ENCODE data around the gene BTBD6.

The BTBD6 gene

GRCh38 chr14:105204206-105204930, 44.0 kb upstream of the BTBD6 start:
- TF ChIP-seq CTCF (IDR thresholded peaks at IDR 0.05; ENCODE audit: poor library complexity, severe bottlenecking): no peak
- no peak overlapping the region for H3K4me3 ChIP-seq (ENCODE audit: severe bottlenecking)
- H3K27ac ChIP-seq (ENCODE audit: poor library complexity, severe bottlenecking): no peak overlapping the region
- H3K27me3 ChIP-seq (ENCODE audit: insufficient read depth, poor library complexity, severe bottlenecking): no peaks in the 10 kb centered on the region
- no peak for DNase-seq (ENCODE audit: low spot score)
- H3K4me1 ChIP-seq (ENCODE audit: insufficient read depth, poor library complexity, severe bottlenecking): peaks cover 9% of the 10 kb centered on the region
- H3K36me3 ChIP-seq (ENCODE audit: low read depth): no peaks in the 10 kb centered on the region
- H3K9me3 ChIP-seq (ENCODE audit: severe bottlenecking): no peaks in the 10 kb centered on the region
- ATAC-seq (ENCODE audit: low read depth): peak; percentile 62

GRCh38 chr14:105204931-105205672, 43.2 kb upstream of the BTBD6 start:
- no peaks in the 10 kb centered on the region for H3K9me3 ChIP-seq (ENCODE audit: severe bottlenecking)
- peaks cover 9% of the 10 kb centered on the region for H3K4me1 ChIP-seq (ENCODE audit: insufficient read depth, poor library complexity, severe bottlenecking)
- no peak for TF ChIP-seq CTCF (IDR thresholded peaks at IDR 0.05; ENCODE audit: poor library complexity, severe bottlenecking)
- H3K27ac ChIP-seq (ENCODE audit: poor library complexity, severe bottlenecking): no peak overlapping the region
- no peaks in the 10 kb centered on the region for H3K27me3 ChIP-seq (ENCODE audit: insufficient read depth, poor library complexity, severe bottlenecking)
- ATAC-seq (ENCODE audit: low read depth): peak; percentile 3
- no peak for DNase-seq (ENCODE audit: low spot score)
- no peak overlapping the region for H3K4me3 ChIP-seq (ENCODE audit: severe bottlenecking)
- H3K36me3 ChIP-seq (ENCODE audit: low read depth): no peaks in the 10 kb centered on the region

DNA sequence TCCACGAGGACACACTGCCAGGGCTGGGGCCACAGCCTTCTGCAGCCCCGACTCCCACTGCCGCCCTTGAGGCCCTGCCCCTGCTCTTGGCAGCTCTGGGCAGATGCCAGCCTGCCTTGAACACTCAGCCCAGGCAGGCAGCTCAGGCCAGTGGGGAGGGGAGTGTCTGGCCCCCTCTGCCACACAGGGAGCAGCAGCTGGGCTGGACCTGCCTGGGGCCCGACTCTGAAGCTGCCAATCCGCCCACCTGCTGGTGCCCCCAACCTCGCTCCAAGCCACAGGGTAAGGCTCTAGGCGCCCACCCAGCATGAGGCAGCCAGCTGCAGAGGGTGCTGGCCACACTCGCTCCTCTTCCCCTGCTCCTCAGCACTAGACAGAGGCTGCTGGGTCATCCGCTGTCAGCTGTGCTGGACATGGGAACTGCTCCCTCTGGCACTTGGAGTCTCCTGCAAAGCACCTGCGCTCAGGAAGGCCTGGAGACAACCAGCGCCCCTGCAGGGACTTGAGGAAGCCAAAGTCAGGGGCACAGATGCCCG, 42.6 kb upstream of the BTBD6 start:
- Histone ChIP-seq H3K9me3 (ENCODE audit: severe bottlenecking) (no peaks in the 10 kb centered on the region), H3K27ac (ENCODE audit: poor library complexity, severe bottlenecking) (no peak overlapping the region)
- ATAC-seq (ENCODE audit: low read depth): peak; percentile 5; the same call in 2 of the 3 replicates

GRCh38 chr14:105206873-105207272, 41.5 kb upstream of the BTBD6 start:
- no peak for TF ChIP-seq CTCF (IDR thresholded peaks at IDR 0.05; ENCODE audit: poor library complexity, severe bottlenecking)
- Histone ChIP-seq H3K4me1 (ENCODE audit: insufficient read depth, poor library complexity, severe bottlenecking) (peaks cover 9% of the 10 kb centered on the region), H3K27ac (ENCODE audit: poor library complexity, severe bottlenecking) (no peak overlapping the region), H3K36me3 (ENCODE audit: low read depth) (no peaks in the 10 kb centered on the region), H3K9me3 (ENCODE audit: severe bottlenecking) (no peaks in the 10 kb centered on the region), H3K4me3 (ENCODE audit: severe bottlenecking) (no peak overlapping the region), H3K27me3 (ENCODE audit: insufficient read depth, poor library complexity, severe bottlenecking) (no peaks in the 10 kb centered on the region)
- ATAC-seq (ENCODE audit: low read depth) (no peak), DNase-seq (ENCODE audit: low spot score) (no peak)

More for the DNA sequence above, 42.6 kb upstream of the BTBD6 start:
- no peak for DNase-seq (ENCODE audit: low spot score)
- Histone ChIP-seq H3K27me3 (ENCODE audit: insufficient read depth, poor library complexity, severe bottlenecking) (no peaks in the 10 kb centered on the region), H3K4me3 (ENCODE audit: severe bottlenecking) (no peak overlapping the region), H3K36me3 (ENCODE audit: low read depth) (no peaks in the 10 kb centered on the region), H3K4me1 (ENCODE audit: insufficient read depth, poor library complexity, severe bottlenecking) (peaks cover 9% of the 10 kb centered on the region)
- no peak for TF ChIP-seq CTCF (IDR thresholded peaks at IDR 0.05; ENCODE audit: poor library complexity, severe bottlenecking)

Measured in RWPE2 (cell line).